HG02938 (cell line): ENCODE measurements around the gene ZFYVE21.

ENCODE experiments used
- ATAC-seq: cut with Tn5 transposase; IDR thresholded peaks from one replicate; pipeline ENCODE4 v1.9.1; 2021; ENCODE audit warnings: mild to moderate bottlenecking, moderate library complexity; ENCODE audit not compliant: unreplicated experiment

ZFYVE21 gene

DNA sequence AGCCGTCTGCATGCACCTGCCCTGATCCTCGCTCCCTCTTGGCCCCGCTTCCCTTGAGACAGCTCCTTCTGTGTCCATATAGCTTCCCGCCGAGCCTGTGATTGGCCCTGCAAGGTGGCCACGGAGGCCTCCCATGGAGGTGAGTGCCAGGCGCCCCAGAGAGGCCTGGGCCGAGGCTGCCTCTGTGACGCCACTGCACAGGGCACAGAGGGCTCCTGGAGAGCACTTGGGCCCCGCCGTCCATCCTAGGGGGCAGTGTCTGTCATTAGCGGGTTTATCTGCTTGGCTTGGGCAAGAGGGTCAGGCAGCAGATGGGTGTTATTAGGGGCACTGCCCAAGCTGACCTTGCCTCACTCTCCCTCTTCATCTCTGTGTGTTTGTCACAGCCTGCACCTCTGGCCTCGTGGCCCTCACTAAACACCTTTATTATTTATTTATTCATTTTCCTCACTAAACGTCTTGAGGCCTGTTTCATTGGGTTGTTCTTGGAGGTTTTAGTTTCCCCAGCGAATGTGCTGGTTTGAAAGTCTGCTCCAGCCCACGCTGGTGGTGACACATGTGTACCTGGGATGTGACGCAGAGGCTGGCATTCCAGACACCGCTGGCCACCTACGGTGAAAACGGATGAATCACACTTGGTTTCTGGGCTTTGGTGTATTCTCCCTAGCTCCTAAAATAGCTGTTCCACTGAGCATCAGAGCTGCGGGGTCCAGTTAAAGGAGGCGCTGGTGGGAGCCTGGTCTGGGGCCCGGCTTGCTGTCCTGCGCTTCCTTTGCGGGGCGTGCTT, 5.9 kb downstream of the ZFYVE21 start:
- no peak for ATAC-seq

DNA sequence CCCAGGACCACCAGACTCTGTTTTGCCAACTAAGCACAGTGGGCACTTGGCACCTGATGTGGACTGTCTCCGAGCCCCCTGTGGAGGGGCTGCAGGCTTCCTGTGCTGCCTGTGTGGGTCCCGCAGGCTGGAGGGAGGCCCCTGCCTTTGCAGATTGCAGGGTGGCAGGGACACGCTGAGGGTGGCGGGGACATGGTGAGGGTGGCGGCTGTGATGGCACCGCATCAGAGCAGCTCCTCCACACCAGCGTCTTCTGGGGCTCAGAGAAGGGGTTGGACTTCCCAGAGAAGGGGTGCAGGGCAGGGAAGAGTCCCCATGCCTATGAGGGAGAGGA, 8.1 kb downstream of the ZFYVE21 start:
- ATAC-seq, result no peak

DNA sequence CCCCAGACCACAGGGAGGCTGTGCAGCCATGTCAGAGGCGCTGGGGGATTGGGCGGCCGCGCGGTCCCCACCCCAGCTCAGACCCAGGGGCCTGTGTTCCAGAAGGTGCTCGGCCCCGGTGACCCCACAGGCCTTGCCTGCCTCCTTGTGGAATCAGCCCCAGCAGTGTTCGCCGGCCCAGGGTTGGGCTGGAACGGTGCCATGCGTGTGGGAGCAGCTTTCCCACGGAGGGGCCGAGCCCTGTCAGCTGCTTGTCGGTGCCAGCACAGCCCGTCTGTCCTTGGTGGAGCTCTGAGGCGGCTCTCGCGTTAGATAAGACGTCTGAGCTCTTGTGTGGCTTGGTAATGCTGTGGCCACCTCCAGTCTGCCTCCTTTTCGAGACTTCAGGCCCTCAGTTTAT, 8.5 kb downstream of the ZFYVE21 start:
- ATAC-seq, result no peak

DNA sequence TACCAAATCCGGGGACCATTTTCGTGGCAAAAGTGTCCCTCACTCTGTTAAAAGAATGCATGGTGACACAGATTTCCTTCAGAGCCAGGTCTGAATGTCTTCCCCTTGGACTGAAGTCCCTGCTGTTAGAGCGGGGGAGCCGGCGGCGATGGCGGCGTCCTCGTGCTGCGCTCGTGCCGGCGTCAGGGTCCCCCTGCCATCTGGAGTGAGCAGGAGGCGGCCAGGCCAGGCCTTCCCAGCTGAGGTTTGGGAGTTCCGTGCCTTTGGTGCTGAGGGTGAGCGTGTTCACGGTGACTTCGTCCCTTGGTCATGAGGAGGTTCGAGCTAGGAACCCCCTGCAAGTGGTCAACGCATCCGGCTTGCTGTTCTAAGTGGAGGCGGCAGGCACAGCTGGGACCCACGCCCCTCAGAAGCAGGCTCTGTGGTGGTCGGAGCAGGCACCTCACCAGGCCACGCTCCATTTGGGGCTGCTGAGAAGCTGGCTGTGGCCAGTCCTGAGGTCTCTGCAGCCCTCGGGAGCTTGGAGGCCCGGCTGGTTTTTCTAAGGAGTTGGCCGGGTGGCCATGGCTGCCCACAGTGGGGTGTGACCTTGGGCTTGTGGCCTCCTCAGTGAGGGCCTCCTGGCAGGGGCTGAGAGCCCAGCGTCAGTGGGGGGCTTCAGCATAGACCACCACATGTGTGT, 9.5 kb downstream of the ZFYVE21 start:
- ATAC-seq, result no peak

DNA sequence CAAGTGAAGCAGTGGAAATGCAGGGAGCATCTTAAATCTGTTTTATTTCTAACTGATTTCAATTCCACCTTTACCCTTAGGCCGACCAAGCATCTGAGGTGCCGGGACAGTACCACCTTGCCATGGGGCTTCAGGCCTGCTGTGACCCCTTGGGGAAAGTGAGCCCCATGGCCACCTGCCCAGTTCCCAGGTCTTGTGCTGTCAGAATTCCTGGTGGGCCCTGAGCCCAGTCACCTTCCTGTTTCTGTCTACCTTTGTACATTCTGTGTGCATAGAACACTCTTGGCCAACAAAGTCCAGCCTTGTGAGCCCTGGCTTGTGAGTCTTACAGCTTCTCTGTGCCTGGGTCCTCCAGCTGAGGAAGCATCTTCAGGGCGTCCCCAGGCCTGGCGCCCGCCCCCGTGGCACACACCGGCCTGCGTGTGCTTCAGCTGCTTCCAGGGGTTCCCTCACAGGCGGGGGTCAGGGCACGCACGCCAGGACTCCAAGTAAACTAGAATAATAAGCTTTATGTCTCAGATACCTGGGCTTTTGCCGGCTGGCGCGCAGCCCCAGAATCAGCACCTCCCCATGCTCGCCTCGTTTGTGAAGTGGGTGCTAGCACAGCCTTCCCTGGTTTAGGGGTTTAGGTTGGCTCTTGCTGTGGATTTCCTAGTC, 10.3 kb downstream of the ZFYVE21 start:
- no peak for ATAC-seq

GRCh38 chr14:103726474-103726873, 10.9 kb downstream of the ZFYVE21 start:
- ATAC-seq, result no peak

- no peak for ATAC-seq
These were observed 11.8 kb downstream of the ZFYVE21 start for GRCh38 chr14:103727313-103727980.

- no peak for ATAC-seq
These were observed 12.5 kb downstream of the ZFYVE21 start for GRCh38 chr14:103728141-103728540.

DNA sequence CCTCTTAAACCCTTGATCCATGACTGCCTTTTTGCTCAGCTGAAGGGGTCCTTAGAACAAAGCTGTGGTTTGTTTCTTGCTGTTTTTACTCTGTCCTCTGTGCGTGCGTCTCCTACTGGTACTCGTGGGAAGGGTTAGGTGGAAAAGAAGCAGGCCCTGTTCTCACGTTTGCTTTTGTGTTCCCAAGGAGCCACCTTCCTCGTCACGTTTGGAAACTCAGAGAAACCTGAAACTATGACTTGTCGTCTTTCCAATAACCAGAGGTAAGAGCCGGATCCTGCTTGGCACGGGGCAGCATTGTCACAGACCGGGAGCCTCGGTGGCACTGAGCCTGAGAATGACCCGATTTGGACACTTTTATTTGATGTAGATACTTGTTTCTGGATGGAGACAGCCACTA, 13.1 kb downstream of the ZFYVE21 start:
- no peak for ATAC-seq

DNA sequence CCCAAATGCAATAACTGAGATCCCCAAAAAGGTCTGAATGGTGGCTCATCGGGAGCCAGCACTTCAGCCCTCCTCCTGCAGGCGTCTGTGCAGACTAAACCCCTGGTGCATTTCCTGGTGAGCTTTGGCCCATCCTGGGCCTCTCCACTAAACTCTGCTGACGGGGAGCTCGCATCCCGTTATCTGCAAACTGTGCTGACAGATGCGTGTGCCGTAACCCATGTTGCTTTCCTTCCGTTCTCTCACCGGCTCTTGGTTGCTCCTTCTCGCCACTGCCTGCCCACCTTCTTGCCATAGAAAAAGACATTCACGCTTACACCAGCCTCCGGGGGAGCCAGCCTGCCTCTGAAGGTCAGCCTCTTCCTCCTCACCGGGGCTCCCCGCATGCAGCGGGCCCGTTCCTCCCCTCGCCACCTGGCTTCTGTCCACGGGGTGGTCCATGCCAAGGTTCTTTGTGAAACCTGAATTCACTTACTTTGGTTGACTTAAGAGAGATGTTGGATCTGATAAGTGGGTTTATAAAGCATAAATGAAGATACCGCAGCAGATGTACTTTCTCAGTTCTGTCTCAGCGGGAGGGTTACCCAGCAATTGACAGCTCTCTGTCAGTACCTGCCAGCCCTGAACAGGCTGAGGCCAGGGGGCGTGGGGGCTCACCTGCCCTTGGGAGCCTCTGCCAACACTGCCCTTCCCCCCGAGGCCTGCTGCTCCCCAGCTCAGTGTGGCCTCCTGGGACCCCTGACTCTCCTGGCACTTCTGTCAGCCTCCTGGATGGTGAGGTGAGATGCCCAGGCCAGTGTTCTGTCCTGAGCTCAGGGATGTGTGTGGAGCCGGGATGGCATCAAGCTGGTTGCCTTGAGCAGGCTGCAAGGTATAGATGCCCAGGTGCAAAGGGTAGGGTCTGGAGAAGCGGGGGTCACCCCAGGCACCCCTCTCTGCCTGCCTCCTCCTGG, 14.2 kb downstream of the ZFYVE21 start:
- no peak for ATAC-seq

- ATAC-seq, result no peak
These were observed 15.0 kb downstream of the ZFYVE21 start for GRCh38 chr14:103730490-103731035.

DNA sequence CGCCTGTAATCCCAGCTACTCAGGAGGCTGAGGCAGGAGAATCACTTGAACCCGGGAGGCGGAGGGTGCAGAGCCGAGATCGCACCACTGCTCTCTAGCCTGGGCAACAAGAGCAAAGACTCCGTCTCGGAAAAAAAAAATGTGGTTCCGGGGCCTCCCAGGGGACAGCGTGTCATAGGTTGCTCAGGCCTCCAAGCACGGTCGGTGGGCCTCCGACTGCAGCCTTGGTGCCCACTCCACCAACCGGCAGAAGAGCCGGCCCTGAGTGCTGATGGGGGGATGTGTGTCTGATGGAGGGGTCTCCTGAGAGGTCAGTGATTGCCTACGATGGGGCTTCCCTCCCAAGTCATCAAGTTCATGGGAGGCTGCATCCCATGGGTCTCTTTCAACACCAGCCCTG, 15.9 kb downstream of the ZFYVE21 start:
- no peak for ATAC-seq

GRCh38 chr14:103731916-103732867, 16.6 kb downstream of the ZFYVE21 start:
- no peak for ATAC-seq

- no peak for ATAC-seq
These were observed 17.4 kb downstream of the ZFYVE21 start for GRCh38 chr14:103732868-103733620.

DNA sequence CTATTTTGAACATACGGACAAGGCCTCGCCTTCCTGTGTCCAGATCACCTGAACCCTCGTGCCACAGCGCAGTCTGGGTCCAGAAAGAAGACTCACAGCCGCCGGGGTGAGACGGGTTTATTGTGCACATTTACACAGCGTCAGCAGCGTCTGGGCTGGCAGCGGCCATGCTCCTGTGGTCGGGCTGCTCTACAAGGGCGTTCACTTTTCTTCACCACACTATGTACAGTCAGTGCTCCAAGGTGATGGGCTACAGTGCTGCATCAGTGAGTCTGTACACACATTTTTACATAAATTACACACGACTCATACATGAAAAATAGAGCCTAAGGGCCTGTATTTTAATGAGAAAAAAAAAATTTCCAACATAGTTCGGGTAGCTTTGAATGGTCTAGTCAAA, 18.0 kb downstream of the ZFYVE21 start:
- ATAC-seq, result no peak

- no peak for ATAC-seq
These were observed 18.7 kb downstream of the ZFYVE21 start for GRCh38 chr14:103734081-103734888.

DNA sequence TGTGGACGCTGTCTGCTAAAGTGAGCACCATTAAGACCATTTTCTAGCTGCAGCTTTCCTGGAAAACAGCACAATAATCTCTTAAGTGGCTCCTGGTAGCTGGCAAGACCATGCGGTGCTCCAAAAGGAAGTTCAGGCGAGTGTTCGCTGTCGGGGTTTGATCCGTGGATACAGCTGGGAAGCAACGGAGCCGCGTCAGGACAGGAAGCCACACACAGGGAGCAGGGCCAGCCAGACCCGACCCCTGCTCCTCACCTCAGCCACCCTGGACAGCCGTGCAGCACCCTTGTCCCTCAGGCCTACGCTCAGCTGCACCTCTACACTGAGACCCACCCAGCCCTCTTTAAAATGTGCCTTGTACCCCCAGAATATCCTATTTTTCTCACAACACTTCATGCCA, 19.4 kb downstream of the ZFYVE21 start:
- no peak for ATAC-seq

GRCh38 chr14:103735439-103735814, 19.8 kb downstream of the ZFYVE21 start:
- ATAC-seq, result no peak
